Glomerular endothelial cell (primary cell): ENCODE measurements around the gene ARID1B. TPM values are rescaled to one million over a fixed set of nuclear protein-coding genes. Genes with fewer than 3 reads are reported as not detected.
"Not testable (repeated sequence)": the region's sequence is repeated elsewhere in the genome, so short reads cannot be mapped to it uniquely, and the experiment has no call there.

ENCODE experiments used
- DNase-seq: peaks from one replicate; pipeline ENCODE4 v3.0.0-alpha.2; 2011; ENCODE audit warnings: low read depth, low spot score; ENCODE audit errors: extremely low read depth
- total RNA-seq: library from RNA; depleted of rRNA; stranded (reverse); fragments of >200 nt; gene quantifications from 2 replicates; pipeline ENCODE4 v1.2.3, GENCODE V29; 2015

The ARID1B gene
- total RNA-seq, 1 donor from 2014 or later = 72.3 TPM

GRCh38 chr6:157036245-157036711 lies 259.1 kb downstream of the ARID1B start:
- DNase-seq = no peak

- DNase-seq = no peak
Measured at GRCh38 chr6:157037165-157037564, 260.0 kb downstream of the ARID1B start.

- no peak for DNase-seq
Measured at GRCh38 chr6:157038610-157039009, 261.4 kb downstream of the ARID1B start.

- DNase-seq = not testable (repeated sequence)
Measured at GRCh38 chr6:157039639-157040038, 262.5 kb downstream of the ARID1B start.

GRCh38 chr6:157040191-157040590 lies 263.0 kb downstream of the ARID1B start:
- DNase-seq = no peak

- no peak for DNase-seq
Measured at GRCh38 chr6:157045831-157046454, 268.8 kb downstream of the ARID1B start.

- no peak for DNase-seq
Measured at GRCh38 chr6:157046776-157047175, 269.6 kb downstream of the ARID1B start.

- DNase-seq = no peak
Measured at GRCh38 chr6:157047328-157047727, 270.1 kb downstream of the ARID1B start.

GRCh38 chr6:157047951-157048350 lies 270.8 kb downstream of the ARID1B start:
- no peak for DNase-seq

- no peak for DNase-seq
Measured at GRCh38 chr6:157049133-157049532, 272.0 kb downstream of the ARID1B start.

- DNase-seq = no peak
Measured at GRCh38 chr6:157050537-157051265, 273.5 kb downstream of the ARID1B start.

GRCh38 chr6:157054531-157054979 lies 277.4 kb downstream of the ARID1B start:
- no peak for DNase-seq

GRCh38 chr6:157055863-157056262 lies 278.7 kb downstream of the ARID1B start:
- DNase-seq = no peak

- DNase-seq = no peak
Measured at GRCh38 chr6:157056275-157056674, 279.1 kb downstream of the ARID1B start.

- DNase-seq = no peak
Measured at GRCh38 chr6:157058574-157058973, 281.4 kb downstream of the ARID1B start.

GRCh38 chr6:157059781-157060180 lies 282.6 kb downstream of the ARID1B start:
- DNase-seq = no peak

- no peak for DNase-seq
Measured at GRCh38 chr6:157060440-157060952, 283.3 kb downstream of the ARID1B start.

- DNase-seq = no peak
Measured at GRCh38 chr6:157061770-157062594, 284.8 kb downstream of the ARID1B start.

GRCh38 chr6:157063176-157063905 lies 286.2 kb downstream of the ARID1B start:
- DNase-seq = no peak

GRCh38 chr6:157063923-157064322 lies 286.7 kb downstream of the ARID1B start:
- no peak for DNase-seq
